IPS-11a (cell line): ENCODE data around the gene SYP.
"Not testable (repeated sequence)": the region's sequence is repeated elsewhere in the genome, so short reads cannot be mapped to it uniquely, and the experiment has no call there.

Experiments used
- H3K4me3 ChIP-seq: one replicate; pipeline ENCODE4 v1.5.1; 2013; ENCODE audit warnings: low read depth, low read length, control low read depth

The SYP gene

GRCh38 chrX:49190821-49191573 is 9.0 kb downstream of the SYP start:
- peak overlapping the region; percentile 54 for H3K4me3 ChIP-seq

- H3K4me3 ChIP-seq, result no peak overlapping the region
Measured at GRCh38 chrX:49189606-49190005, 10.4 kb downstream of the SYP start.

- H3K4me3 ChIP-seq, result no peak overlapping the region
Measured at GRCh38 chrX:49188468-49189076, 11.4 kb downstream of the SYP start.

- H3K4me3 ChIP-seq, result no peak overlapping the region
Measured at GRCh38 chrX:49187526-49187925, 12.5 kb downstream of the SYP start.

- no peak overlapping the region for H3K4me3 ChIP-seq
Measured at GRCh38 chrX:49187028-49187394, 13.0 kb downstream of the SYP start.

DNA sequence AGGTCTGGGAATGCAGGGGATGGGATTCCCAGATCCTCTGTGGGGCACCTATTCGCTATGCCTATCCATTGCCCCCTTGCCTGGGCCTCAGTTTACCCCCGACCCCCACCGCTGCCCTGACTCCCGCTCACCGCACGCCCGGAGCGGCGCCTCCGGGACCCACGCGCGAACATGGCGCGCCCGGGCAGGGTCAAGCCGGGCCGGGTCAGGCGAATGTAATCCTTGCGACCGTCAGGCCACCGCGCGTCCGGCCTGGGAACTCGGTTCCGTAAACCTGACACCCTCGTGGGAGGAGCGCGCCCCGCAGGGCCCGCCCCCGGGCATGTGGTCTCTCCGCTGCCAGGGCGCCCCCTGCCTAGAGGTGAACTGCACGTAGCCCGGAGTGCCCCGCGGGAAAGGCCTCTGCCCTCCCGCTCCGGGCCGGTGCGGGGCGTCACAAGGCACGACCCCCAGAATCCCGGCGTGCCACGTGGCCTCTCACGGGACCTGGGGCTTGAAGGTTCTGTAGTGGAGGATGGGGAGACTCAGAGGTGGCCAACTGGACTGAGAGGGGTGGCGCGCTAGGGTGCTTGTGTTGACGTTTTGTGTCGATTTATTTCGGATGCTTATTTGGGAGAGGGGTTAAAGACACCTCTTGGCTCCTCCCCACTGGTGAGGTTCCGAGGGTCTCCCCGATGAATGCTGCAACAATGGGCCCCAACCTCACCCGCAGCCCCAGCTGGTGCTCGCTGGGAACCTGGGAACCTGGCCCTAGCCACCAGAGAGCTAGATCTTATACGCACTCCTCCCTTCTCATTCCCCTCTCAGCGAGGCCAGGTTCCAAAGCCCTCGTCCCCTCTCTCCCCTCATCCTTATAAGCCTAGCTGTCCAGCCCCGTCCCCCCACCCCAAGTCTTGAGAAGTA is 13.6 kb downstream of the SYP start, which contains the start of gene PRICKLE3:
Gene PRICKLE3 (minus strand): TSS at position 249 of the 903 bp plus-strand sequence. CDS start 76 bp downstream, at position 173.
- H3K4me3 ChIP-seq, result peak within 1 kb of the TSS; percentile 45

DNA sequence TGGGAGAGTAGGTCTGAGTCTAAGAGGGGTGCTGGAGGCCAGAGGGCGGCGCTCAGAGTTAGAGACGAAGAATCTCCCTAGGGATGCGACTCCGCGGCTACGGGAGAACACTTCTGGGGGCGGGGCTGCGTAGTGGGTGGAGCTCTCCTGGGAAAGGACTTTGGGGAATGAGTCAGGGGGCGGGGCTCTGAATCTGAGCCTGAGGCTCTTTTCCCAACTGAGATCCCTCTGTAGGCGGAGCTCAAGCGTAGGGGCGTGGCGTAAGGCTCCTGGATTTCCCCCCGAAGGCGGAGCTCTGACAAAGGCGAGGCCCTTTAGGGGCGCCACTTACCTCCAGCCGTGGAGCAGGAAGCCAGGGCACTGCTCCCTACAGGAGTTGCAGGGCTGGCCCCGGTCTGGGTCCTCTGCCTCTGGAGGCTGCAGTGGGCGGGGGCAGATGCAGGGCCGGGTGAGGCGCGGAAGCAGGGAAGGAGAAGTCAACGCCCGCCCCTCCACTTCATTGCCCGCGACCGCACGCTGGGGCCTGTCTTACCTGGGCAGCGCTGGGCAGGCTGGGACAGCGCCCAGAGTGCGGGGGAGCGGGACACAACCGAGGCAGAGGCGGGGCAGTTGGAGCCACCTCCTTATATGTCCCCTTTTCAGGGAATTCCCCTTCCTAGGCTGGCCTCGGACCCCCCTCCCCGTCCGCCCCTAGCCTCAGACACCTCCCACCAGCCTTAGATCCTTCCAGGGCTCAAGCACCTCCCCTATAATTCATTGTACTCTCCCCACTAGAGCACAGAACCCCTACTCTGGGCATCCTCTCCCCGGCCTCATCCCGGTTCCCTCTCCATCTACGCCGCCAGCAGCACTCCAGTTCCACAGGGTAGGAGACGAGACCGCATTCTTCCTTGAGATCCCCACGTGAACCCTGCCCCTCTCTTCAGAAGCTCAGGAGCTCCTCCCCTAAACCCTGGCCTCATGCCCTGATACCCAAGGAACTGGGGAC is 15.4 kb downstream of the SYP start:
- peak overlapping the region; percentile 17 for H3K4me3 ChIP-seq

DNA sequence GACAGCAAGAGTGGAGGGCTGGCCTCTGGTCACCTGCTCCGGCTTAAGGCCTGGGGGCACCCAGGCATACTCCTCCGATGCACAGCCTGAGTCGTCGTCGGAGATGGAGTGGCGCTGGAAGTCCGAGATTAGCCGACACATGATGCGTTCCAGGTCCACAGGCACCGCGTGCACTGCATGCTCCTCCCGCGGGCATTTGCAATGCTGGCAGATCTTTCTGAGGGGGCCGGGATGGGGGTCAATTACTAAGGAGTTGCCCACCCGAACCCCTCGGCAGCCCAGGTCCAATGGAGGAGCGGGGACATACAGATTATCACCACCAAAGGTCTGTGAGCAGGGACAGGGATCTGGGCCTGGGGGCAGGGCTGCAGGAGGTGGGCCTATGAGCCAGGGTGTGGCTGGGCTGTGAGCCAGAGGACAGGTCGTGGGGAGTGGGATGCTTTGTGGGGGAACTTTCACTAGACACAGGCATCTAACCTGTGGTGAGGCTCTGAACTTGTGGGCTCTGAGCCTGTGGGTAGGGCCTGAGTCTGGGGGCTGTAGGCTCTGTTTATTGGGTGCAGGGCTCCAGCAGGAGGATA is 16.2 kb downstream of the SYP start:
- no peak overlapping the region for H3K4me3 ChIP-seq

DNA sequence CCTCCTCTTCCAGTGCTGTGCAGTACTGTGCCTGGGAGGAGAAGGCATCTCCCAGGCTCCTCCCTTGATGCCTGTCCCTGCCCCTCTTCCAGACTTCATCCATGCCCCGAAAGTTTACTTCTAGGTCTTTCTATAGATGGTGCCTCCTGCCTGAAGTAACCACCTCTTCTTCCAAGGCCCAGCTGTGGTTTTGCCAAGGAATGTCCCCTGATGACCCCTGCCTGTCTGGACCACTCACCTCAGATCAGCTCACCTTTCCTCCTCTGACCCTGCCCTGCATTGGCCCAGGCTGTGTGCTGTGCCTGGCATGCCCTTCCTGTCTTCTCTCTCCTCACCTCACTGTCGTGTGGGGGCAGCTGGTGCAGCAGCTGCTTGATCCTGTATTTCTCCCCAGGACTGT is 20.6 kb downstream of the SYP start:
- no peak overlapping the region for H3K4me3 ChIP-seq

GRCh38 chrX:49178537-49178936 is 21.5 kb downstream of the SYP start:
- H3K4me3 ChIP-seq, result no peak overlapping the region

GRCh38 chrX:49177873-49178480 is 22.0 kb downstream of the SYP start:
- H3K4me3 ChIP-seq, result no peak overlapping the region

DNA sequence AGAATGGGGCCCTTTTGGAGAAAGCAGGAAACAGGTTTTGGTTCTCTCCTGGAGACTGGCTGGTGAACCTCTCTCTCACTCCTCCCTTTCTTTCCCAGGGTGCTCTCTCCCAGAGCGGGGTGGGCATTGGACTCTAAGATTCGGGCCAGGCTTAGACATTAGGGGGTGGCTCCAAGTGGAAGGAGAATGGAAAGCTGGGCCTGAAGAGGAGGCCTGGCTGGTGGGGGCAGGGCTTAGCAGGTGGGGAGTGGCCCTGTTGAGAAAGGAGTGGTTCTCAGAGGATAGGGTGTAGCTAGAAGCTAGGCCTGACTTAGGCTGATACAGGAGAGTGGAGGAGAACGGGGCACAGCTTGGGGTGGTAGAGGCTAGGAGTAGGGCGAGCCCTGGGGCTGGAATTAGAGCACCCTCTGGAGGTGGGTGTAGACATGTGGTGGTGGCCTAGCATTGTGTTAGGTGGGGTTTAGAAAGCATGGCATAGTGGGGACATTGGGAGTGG is 22.6 kb downstream of the SYP start:
- no peak overlapping the region for H3K4me3 ChIP-seq

GRCh38 chrX:49176421-49177326 is 23.3 kb downstream of the SYP start:
- H3K4me3 ChIP-seq, result no peak overlapping the region

DNA sequence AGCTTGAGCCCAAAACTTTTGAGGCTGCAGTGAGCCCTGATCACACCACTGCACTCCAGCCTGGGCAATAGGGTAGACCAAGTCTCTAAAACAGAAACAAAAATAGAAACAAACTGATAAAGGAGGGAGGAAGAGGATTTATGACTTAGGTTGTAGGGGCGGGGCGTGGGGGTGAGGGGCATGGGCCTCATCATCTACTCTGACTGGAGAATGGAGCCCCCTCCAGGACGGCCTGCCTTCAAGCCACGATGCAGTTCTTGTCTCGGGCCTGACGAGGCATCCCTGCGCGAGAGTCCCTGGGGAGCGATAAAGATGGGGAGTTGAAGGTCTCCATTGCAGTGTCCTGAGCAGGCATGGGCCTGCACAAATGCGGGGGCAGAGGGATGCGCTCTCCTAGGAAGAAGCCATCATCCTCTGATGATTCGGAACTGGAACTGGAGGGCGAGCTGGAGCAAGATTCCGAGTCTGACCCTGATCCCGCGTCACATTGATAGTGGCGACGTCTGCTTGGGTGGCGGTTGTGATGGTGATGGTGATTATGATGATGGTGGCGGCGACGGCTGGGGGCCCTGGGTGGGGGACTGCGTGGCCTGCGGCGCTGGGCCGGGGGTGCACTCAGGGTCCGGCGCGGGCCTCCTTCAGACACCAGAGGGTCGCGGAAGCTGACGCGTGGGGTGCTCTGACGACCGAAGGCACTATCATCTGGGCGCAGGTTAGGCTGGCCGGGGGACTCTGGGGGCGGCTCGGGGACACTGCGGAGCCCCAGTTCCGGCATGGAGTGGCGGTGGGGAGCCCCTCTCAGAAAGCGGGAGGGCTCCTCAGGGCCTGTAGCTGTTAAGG is 24.3 kb downstream of the SYP start:
- H3K4me3 ChIP-seq, result no peak overlapping the region

GRCh38 chrX:49174723-49175122 is 25.3 kb downstream of the SYP start:
- H3K4me3 ChIP-seq, result no peak overlapping the region

GRCh38 chrX:49173544-49173943 is 26.4 kb downstream of the SYP start:
- H3K4me3 ChIP-seq, result not testable (repeated sequence)

DNA sequence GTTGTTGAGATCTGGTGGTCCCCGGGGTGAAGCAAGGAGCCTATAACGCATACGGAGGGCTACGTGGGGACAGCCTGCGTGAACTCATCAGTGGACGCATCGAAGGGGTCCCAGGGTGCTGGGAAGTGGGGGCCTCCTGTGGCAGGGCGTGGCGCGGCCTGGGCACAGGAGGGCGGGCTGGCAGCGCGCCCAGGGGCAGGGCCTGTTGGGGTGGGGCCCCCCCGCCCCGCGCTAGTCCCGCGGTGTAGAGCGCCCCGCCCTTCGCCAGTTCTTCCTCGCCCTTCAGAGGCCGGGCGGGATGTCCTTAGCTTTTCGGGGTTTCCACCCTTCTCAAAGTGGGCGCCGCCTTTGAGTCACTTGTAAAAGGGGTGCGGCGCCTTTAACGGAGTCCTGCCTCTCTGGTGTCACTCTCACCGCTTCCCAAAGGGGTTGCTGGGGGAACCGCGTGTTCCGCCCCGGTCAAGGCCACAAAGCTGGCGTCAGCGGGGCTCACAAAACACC is 27.7 kb downstream of the SYP start:
- H3K4me3 ChIP-seq, result peak overlapping the region; percentile 37
